Panc1 (cell line): ENCODE data around the gene NCKAP1. TPM values are rescaled to one million over a fixed set of nuclear protein-coding genes. Genes with fewer than 3 reads are reported as not detected.

Source experiments
- ATAC-seq: fragments of 200-7000 bp; cut with Tn5 transposase; 2 replicates; pipeline ENCODE4 v1.9.1; 2020; ENCODE audit warnings: mild to moderate bottlenecking, moderate library complexity
- BruUV-seq: library from RNA; stranded (reverse); fragments of 400-500 nt; replicated peaks from 2 replicates; lab custom pipeline; 2021; lab: Mats Ljungman, UMichigan
- CTCF ChIA-PET: fragments of 300-600 bp; sonication (Branson Sonifier 250); formaldehyde crosslinking; loops from one replicate; lab custom pipeline; 2022; ENCODE audit warnings: antibody characterized with exemption; lab: Charles Lee
- POLR2A ChIA-PET: fragments of 300-600 bp; sonication (Branson Sonifier 250); formaldehyde crosslinking; loops from one replicate; lab custom pipeline; 2022; ENCODE audit warnings: antibody characterized with exemption; lab: Charles Lee
- DNase-seq: peaks from one replicate; pipeline ENCODE4 v3.0.0-alpha.2; 2010; ENCODE audit warnings: low read depth, low spot score
- H3K27ac ChIP-seq: 2 replicates; pipeline ENCODE4 v1.5.1; 2011; ENCODE audit warnings: mild to moderate bottlenecking, low read length, inconsistent platforms
- H3K27me3 ChIP-seq: fragments of 200-500 bp; sonication (Bioruptor generic); 2 replicates; pipeline ENCODE4 v1.6.0; 2014; ENCODE audit warnings: low read length, inconsistent platforms; ENCODE audit not compliant: control insufficient read depth, insufficient read depth
- H3K36me3 ChIP-seq: fragments of 200-500 bp; sonication (Bioruptor generic); 2 replicates; pipeline ENCODE4 v1.5.1; 2014; ENCODE audit warnings: inconsistent platforms, mild to moderate bottlenecking, low read length, moderate library complexity; ENCODE audit not compliant: control insufficient read depth, insufficient read depth
- H3K4me1 ChIP-seq: 2 replicates; pipeline ENCODE4 v1.5.1; 2011; ENCODE audit warnings: inconsistent platforms, mild to moderate bottlenecking, low read length, moderate library complexity; ENCODE audit not compliant: control insufficient read depth, insufficient read depth
- H3K4me3 ChIP-seq, 2 experiments: 2 replicates each; pipeline ENCODE4 v1.5.1; 2011 to 2012; ENCODE audit warnings: low read depth in 2 of 2, low read length in 2 of 2, mild to moderate bottlenecking in 2 of 2, inconsistent platforms in 1 of 2, moderate library complexity in 1 of 2
- H3K9me3 ChIP-seq: fragments of 200-500 bp; sonication (Bioruptor generic); 2 replicates; pipeline ENCODE4 v1.5.1; 2014; ENCODE audit warnings: low read depth, mild to moderate bottlenecking, inconsistent platforms, low read length, moderate library complexity; ENCODE audit not compliant: control insufficient read depth, insufficient read depth
- POLR2AphosphoS5 ChIP-seq: IDR thresholded peaks from 2 replicates; pipeline ENCODE4 v1.6.1; 2012; ENCODE audit warnings: mild to moderate bottlenecking, low read depth, low read length, moderate library complexity
- SIN3A ChIP-seq: IDR thresholded peaks from 2 replicates; pipeline ENCODE4 v1.6.1; 2012; ENCODE audit warnings: low read depth, mild to moderate bottlenecking, low read length, moderate library complexity, borderline replicate concordance; ENCODE audit not compliant: insufficient read depth
- TCF7L2 ChIP-seq: IDR thresholded peaks from 2 replicates; pipeline ENCODE4 v1.6.1; 2011; ENCODE audit warnings: mild to moderate bottlenecking, low read depth, low read length, inconsistent platforms
- in situ Hi-C: cut with HindIII; loops from 2 replicates; pipeline ENCODE4 v1.10.0; 2016; ENCODE audit warnings: low sequenced_read_pairs, low pct_unique_long_range_greater_than_20kb
- intact Hi-C: fragments of 100-400 bp; cut with micrococcal nuclease; formaldehyde crosslinking; loops from one replicate; pipeline ENCODE4 v1.10.0; 2022; ENCODE audit not compliant: unreplicated experiment
- total RNA-seq: library from RNA; stranded (reverse); gene quantifications from one replicate; pipeline ENCODE4 v1.2.1, GENCODE V29; 2021; ENCODE audit not compliant: unreplicated experiment
- TF ChIP-seq, protein P1 (sequence below): fragments of 450-650 bp; IDR thresholded peaks from 2 replicates; pipeline ENCODE4 v1.5.1; 2017; ENCODE audit warnings: mild to moderate bottlenecking
- TF ChIP-seq, protein P2 (sequence below), 2 experiments: IDR thresholded peaks; 2 replicates each; pipeline ENCODE4 v1.6.1; 2011 to 2012; ENCODE audit warnings: low read depth in 2 of 2, control low read depth in 1 of 2, low read length in 1 of 2, mild to moderate bottlenecking in 1 of 2, moderate library complexity in 1 of 2; ENCODE audit not compliant: insufficient read depth in 1 of 2

NCKAP1 gene
- total RNA-seq, 1 experiment from 2014 or later, result 174 TPM

DNA sequence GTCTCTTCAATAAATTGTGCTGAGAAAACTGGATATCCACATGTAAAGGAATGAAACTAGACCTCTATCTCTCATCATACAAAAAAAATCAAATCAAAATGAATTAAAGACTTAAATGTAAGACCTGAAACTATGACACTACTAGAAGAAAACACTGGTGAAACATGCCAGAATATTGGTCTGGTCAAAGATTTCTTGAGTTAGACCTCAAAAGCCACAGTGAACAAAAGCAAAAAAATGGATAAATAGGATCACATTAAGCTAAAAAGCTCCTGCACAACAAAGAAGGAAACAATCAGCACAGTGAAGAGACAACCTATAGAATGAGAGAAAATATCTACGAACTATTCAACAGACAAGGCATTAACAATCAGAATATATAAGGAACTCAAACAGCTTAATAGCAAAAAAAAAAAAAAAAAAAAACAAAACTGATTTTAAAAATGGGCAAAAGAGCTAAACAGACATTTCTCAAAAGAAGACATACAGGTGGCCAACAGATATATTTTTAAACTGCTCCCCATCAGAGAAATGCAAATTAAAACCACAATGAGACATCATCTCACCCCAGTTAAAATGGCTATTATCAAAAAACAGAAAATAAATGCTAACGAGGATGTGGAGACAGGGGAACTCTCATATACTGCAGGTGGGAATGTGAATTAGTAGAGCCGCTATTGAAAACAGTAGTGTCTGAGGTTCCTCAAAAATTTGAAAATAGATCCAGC, 66.3 kb downstream of the NCKAP1 start:
- no peaks in the 10 kb centered on the region for H3K9me3 ChIP-seq
- in situ Hi-C loops, result no loop called here
- ATAC-seq, result no peak
- TF ChIP-seq, protein P1, sequence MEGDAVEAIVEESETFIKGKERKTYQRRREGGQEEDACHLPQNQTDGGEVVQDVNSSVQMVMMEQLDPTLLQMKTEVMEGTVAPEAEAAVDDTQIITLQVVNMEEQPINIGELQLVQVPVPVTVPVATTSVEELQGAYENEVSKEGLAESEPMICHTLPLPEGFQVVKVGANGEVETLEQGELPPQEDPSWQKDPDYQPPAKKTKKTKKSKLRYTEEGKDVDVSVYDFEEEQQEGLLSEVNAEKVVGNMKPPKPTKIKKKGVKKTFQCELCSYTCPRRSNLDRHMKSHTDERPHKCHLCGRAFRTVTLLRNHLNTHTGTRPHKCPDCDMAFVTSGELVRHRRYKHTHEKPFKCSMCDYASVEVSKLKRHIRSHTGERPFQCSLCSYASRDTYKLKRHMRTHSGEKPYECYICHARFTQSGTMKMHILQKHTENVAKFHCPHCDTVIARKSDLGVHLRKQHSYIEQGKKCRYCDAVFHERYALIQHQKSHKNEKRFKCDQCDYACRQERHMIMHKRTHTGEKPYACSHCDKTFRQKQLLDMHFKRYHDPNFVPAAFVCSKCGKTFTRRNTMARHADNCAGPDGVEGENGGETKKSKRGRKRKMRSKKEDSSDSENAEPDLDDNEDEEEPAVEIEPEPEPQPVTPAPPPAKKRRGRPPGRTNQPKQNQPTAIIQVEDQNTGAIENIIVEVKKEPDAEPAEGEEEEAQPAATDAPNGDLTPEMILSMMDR, result no peak
- TF ChIP-seq, protein P2, sequence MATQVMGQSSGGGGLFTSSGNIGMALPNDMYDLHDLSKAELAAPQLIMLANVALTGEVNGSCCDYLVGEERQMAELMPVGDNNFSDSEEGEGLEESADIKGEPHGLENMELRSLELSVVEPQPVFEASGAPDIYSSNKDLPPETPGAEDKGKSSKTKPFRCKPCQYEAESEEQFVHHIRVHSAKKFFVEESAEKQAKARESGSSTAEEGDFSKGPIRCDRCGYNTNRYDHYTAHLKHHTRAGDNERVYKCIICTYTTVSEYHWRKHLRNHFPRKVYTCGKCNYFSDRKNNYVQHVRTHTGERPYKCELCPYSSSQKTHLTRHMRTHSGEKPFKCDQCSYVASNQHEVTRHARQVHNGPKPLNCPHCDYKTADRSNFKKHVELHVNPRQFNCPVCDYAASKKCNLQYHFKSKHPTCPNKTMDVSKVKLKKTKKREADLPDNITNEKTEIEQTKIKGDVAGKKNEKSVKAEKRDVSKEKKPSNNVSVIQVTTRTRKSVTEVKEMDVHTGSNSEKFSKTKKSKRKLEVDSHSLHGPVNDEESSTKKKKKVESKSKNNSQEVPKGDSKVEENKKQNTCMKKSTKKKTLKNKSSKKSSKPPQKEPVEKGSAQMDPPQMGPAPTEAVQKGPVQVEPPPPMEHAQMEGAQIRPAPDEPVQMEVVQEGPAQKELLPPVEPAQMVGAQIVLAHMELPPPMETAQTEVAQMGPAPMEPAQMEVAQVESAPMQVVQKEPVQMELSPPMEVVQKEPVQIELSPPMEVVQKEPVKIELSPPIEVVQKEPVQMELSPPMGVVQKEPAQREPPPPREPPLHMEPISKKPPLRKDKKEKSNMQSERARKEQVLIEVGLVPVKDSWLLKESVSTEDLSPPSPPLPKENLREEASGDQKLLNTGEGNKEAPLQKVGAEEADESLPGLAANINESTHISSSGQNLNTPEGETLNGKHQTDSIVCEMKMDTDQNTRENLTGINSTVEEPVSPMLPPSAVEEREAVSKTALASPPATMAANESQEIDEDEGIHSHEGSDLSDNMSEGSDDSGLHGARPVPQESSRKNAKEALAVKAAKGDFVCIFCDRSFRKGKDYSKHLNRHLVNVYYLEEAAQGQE (IDR thresholded peaks at IDR 0.05; ENCODE audit: insufficient read depth in 1 of 2, low read depth in 2 of 2, low read length in 1 of 2), result no peak
- ChIA-PET CTCF (no interaction called here), POLR2A (interaction anchor here (0.6 kb wide), 1 partner anchor 18 kb away, joined by 4 read pairs; no protein-coding TSS in a partner anchor)
- DNase-seq, result no peak
- H3K4me1 ChIP-seq, result no peaks in the 10 kb centered on the region
- intact Hi-C loops, result no loop called here
- BruUV-seq, result no TSS peak
- H3K27me3 ChIP-seq, result no peaks in the 10 kb centered on the region
- peaks cover 16% of the 10 kb centered on the region; the same call in 1 of the 2 replicates for H3K36me3 ChIP-seq
- H3K4me3 ChIP-seq, result no peak overlapping the region
- H3K27ac ChIP-seq, result no peak overlapping the region

DNA sequence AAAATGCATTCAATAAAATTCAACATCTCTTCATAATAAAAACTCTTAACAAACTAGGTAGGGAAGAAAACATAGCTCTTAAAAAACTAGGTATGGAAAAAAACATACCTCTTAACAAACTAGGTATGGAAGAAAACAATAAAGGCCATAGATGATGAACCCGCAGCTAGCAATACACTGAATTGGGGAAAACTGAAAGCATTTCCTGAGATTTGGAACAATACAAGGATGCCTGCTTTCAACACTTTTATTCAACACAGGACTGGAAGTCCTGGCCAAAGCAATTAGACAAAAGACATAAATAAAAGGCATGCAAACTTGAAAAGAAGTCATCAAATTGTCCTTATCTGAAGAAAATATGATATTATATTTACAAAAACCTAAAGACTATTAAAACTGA, 67.8 kb downstream of the NCKAP1 start:
- H3K4me3 ChIP-seq, result no peak overlapping the region
- H3K36me3 ChIP-seq, result peaks cover 8% of the 10 kb centered on the region; the same call in 1 of the 2 replicates
- no TSS peak for BruUV-seq
- H3K27ac ChIP-seq, result no peak overlapping the region
- DNase-seq (no peak), ATAC-seq (no peak)
- TF ChIP-seq POLR2AphosphoS5, result no peak
- TF ChIP-seq SIN3A, result no peak
- no peak for TF ChIP-seq TCF7L2
- TF ChIP-seq, protein P1, result no peak
- TF ChIP-seq, protein P2 (IDR thresholded peaks at IDR 0.05; ENCODE audit: insufficient read depth in 1 of 2, low read depth in 2 of 2, low read length in 1 of 2), result no peak
- intact Hi-C loops, result no loop called here
- CTCF ChIA-PET, result no interaction called here
- H3K4me1 ChIP-seq, result no peaks in the 10 kb centered on the region
- POLR2A ChIA-PET, result no interaction called here
- H3K9me3 ChIP-seq, result no peaks in the 10 kb centered on the region
- H3K27me3 ChIP-seq, result no peaks in the 10 kb centered on the region
- in situ Hi-C loops, result no loop called here
